ENCODE results near the gene GRM8. TPM values are rescaled to one million over a fixed set of nuclear protein-coding genes. Genes with fewer than 3 reads are reported as not detected.

Gene GRM8
- total and polyA plus RNA-seq, 9 of the 15 experiments (the other 6 are each of a cell fraction or from before 2014, with no cell fraction given) = 0.13 TPM; not detected in 7

DNA sequence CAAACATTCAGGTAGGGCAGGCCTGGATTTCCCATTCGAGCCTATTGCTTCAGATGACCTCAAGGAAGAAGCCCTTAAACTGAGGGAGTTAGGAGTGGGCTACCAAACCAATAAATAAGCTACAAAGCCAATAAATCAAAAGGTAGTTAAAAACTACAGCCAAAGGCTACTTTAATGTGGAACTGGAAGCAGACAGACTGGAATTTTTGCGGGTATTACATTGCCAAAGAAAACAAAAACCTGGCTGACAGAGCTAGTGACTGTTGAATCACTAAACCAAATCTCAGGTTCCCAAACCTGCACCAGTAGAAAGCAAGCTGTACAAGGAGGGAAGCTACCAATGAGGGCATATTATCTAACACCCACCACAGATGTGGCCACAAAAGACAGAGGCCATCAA is 315.6 kb downstream of the GRM8 start (continued):
- TF ChIP-seq ZNF407 (IDR thresholded peaks at IDR 0.05; ENCODE audit: low read depth) (no peak), EZH2 (IDR thresholded peaks at IDR 0.05; ENCODE audit: borderline replicate concordance, low read depth, low read length) (no peak), ARHGAP35 (IDR thresholded peaks at IDR 0.05; ENCODE audit: partially characterized antibody) (no peak), MIER1 (IDR thresholded peaks at IDR 0.05; ENCODE audit: low read depth) (no peak), SUPT5H (IDR thresholded peaks at IDR 0.05) (no peak)
- TF ChIP-seq, protein P1, sequence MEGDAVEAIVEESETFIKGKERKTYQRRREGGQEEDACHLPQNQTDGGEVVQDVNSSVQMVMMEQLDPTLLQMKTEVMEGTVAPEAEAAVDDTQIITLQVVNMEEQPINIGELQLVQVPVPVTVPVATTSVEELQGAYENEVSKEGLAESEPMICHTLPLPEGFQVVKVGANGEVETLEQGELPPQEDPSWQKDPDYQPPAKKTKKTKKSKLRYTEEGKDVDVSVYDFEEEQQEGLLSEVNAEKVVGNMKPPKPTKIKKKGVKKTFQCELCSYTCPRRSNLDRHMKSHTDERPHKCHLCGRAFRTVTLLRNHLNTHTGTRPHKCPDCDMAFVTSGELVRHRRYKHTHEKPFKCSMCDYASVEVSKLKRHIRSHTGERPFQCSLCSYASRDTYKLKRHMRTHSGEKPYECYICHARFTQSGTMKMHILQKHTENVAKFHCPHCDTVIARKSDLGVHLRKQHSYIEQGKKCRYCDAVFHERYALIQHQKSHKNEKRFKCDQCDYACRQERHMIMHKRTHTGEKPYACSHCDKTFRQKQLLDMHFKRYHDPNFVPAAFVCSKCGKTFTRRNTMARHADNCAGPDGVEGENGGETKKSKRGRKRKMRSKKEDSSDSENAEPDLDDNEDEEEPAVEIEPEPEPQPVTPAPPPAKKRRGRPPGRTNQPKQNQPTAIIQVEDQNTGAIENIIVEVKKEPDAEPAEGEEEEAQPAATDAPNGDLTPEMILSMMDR (IDR thresholded peaks at IDR 0.05 in 2 of 3, conservative IDR thresholded peaks at IDR 0.05 in 1 of 3; ENCODE audit: insufficient read depth in 2 of 3, low read depth in 1 of 3, low read length in 3 of 3) = no peak

Measured in K562 (cell line).